ENCODE data around the gene EMP2. TPM values are rescaled to one million over a fixed set of nuclear protein-coding genes. Genes with fewer than 3 reads are reported as not detected.
A peak's percentile ranks its signal among the peaks of the same experiment; 100 is the strongest.

The EMP2 gene
- total and polyA plus RNA-seq, 4 donors = 74.3 to 286 (median 117) TPM

GRCh38 chr16:10587622-10588021, 7.2 kb upstream of the EMP2 start:
- DNase-seq = no peak
- 59 to 75% methylated on average over 2 of the region's 2 CpGs for WGBS, 2 donors
- H3K9ac ChIP-seq (ENCODE audit: insufficient read depth in 1 of 2, low read length in 2 of 2) = no peak overlapping the region
- no peak overlapping the region for H3K4me3 ChIP-seq
- no peak for TF ChIP-seq CTCF (IDR thresholded peaks at IDR 0.05; ENCODE audit: control extremely low read depth, extremely low read depth)
- H3K9me3 ChIP-seq (ENCODE audit: control insufficient read depth in 4 of 4, insufficient read depth in 3 of 4, low read length in 3 of 4) = no peaks in the 10 kb centered on the region
- peaks cover 0 to 3% (median 0%) of the 10 kb centered on the region in 3 donors for H3K27me3 ChIP-seq (ENCODE audit: control insufficient read depth in 3 of 3, insufficient read depth in 3 of 3, low read length in 2 of 3)
- H3K36me3 ChIP-seq (ENCODE audit: control insufficient read depth in 4 of 4, insufficient read depth in 4 of 4, low read length in 4 of 4) = no peaks in the 10 kb centered on the region
- no peak for ATAC-seq (ENCODE audit: insufficient read depth, low FRiP score)
- H3K4me1 ChIP-seq (ENCODE audit: control insufficient read depth in 5 of 5, insufficient read depth in 5 of 5, low read length in 5 of 5) = peaks cover 0 to 2% (median 0%) of the 10 kb centered on the region in 5 donors
- H3K27ac ChIP-seq (ENCODE audit: low read depth in 1 of 2, low read length in 1 of 2) = no peak overlapping the region

DNA sequence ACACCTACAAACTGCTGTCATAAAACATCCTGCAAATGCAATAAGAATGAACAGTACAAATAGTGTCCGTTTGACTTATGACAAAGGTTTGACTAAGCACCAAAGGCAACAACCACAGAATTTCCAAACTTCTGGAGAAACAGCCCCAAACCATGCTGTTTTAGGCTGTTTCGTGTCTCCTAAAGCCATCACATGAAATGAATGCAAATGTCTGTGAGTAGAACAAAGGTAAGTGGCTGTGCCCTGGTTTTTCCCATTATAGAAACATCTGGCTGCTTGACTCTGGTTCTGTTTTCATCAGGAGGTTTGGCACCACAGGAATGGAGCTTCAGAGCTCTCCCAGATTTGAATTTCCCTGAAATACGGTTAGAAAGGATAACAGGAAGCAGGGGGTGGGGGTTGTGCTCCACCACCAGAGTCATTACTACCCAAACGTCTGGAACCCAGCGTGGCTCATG, 4.6 kb upstream of the EMP2 start:
- 57 to 60% methylated on average over 5 of the region's 5 CpGs for WGBS, 2 donors
- Histone ChIP-seq H3K9ac (ENCODE audit: insufficient read depth in 1 of 2, low read length in 2 of 2) (no peak overlapping the region), H3K4me3 (no peak overlapping the region), H3K27me3 (ENCODE audit: control insufficient read depth in 3 of 3, insufficient read depth in 3 of 3, low read length in 2 of 3) (no peaks in the 10 kb centered on the region), H3K9me3 (ENCODE audit: control insufficient read depth in 4 of 4, insufficient read depth in 3 of 4, low read length in 3 of 4) (no peaks in the 10 kb centered on the region), H3K4me1 (ENCODE audit: control insufficient read depth in 5 of 5, insufficient read depth in 5 of 5, low read length in 5 of 5) (peaks cover 0 to 7% (median 4%) of the 10 kb centered on the region in 5 donors), H3K36me3 (ENCODE audit: control insufficient read depth in 4 of 4, insufficient read depth in 4 of 4, low read length in 4 of 4) (no peaks in the 10 kb centered on the region), H3K27ac (ENCODE audit: low read depth in 1 of 2, low read length in 1 of 2) (no peak overlapping the region)
- ATAC-seq (ENCODE audit: insufficient read depth, low FRiP score) (no peak), DNase-seq (no peak)
- no peak for TF ChIP-seq CTCF (IDR thresholded peaks at IDR 0.05; ENCODE audit: control extremely low read depth, extremely low read depth)

DNA sequence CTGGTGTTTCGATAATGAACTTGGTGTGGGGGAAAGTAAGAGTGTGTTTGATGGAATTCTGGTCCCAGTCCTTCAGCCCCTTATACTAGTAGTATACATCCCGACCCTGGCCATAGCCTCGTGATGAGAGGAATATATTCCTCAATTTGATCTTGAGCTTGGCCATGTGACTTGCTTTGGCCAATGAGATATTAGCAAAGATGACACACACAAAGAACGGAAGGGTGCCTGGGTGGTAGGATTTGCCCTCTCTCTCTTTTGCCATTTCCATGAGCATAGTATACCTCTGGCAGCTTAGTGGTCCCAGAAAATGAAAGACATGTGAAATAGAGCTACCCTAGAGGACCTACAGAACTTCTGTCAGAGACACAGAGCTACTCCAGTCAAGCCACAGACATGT, 2.9 kb upstream of the EMP2 start:
- no peak overlapping the region for H3K27ac ChIP-seq (ENCODE audit: low read depth in 1 of 2, low read length in 1 of 2)
- peaks cover 0 to 2% (median 0%) of the 10 kb centered on the region in 4 donors for H3K9me3 ChIP-seq (ENCODE audit: control insufficient read depth in 4 of 4, insufficient read depth in 3 of 4, low read length in 3 of 4)
- WGBS, 2 donors = 94 to 95% methylated on average over 4 of the region's 4 CpGs
- DNase-seq (no peak), ATAC-seq (ENCODE audit: insufficient read depth, low FRiP score) (no peak)
- no peak overlapping the region for H3K9ac ChIP-seq (ENCODE audit: insufficient read depth in 1 of 2, low read length in 2 of 2)
- H3K27me3 ChIP-seq (ENCODE audit: control insufficient read depth in 3 of 3, insufficient read depth in 3 of 3, low read length in 2 of 3) = no peaks in the 10 kb centered on the region
- H3K36me3 ChIP-seq (ENCODE audit: control insufficient read depth in 4 of 4, insufficient read depth in 4 of 4, low read length in 4 of 4) = no peaks in the 10 kb centered on the region
- H3K4me1 ChIP-seq (ENCODE audit: control insufficient read depth in 5 of 5, insufficient read depth in 5 of 5, low read length in 5 of 5) = peaks cover under 1 to 21% (median 7%) of the 10 kb centered on the region in 5 donors
- no peak for TF ChIP-seq CTCF (IDR thresholded peaks at IDR 0.05; ENCODE audit: control extremely low read depth, extremely low read depth)
- H3K4me3 ChIP-seq = no peak overlapping the region

DNA sequence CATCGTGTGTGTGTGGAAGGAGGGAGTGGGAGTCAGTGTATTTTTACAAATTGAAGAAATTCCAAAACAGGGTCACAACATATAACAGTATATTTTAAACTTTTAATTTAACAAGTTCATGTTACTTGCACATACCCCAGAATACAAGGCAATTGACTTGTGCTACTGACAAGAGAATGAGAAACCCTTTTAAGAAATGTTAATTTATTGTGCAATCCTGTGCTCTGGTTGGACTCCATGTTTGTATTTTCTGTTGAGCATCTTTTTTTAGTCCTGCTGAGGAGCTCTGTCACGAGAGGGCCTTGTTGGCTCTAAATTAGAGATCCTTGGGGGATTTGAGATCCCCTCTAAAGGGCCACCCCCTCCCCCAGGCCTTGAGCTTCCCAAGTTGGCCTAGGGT, 1.1 kb upstream of the EMP2 start:
- DNase-seq (peak in 1 of 3 donors; percentile 35), ATAC-seq (ENCODE audit: insufficient read depth, low FRiP score) (no peak)
- Histone ChIP-seq H3K4me3 (no peak overlapping the region), H3K36me3 (ENCODE audit: control insufficient read depth in 4 of 4, insufficient read depth in 4 of 4, low read length in 4 of 4) (no peaks in the 10 kb centered on the region), H3K4me1 (ENCODE audit: control insufficient read depth in 5 of 5, insufficient read depth in 5 of 5, low read length in 5 of 5) (peaks cover 7 to 34% (median 18%) of the 10 kb centered on the region in 5 donors), H3K27me3 (ENCODE audit: control insufficient read depth in 3 of 3, insufficient read depth in 3 of 3, low read length in 2 of 3) (no peaks in the 10 kb centered on the region), H3K27ac (ENCODE audit: low read depth in 1 of 2, low read length in 1 of 2) (peak overlapping the region in 1 of 2 donors; percentile 96), H3K9ac (ENCODE audit: insufficient read depth in 1 of 2, low read length in 2 of 2) (no peak overlapping the region), H3K9me3 (ENCODE audit: control insufficient read depth in 4 of 4, insufficient read depth in 3 of 4, low read length in 3 of 4) (peaks cover 0 to 2% (median 0%) of the 10 kb centered on the region in 4 donors)
- WGBS, 2 donors = 41 to 69% methylated on average over 2 of the region's 2 CpGs
- TF ChIP-seq CTCF (IDR thresholded peaks at IDR 0.05; ENCODE audit: control extremely low read depth, extremely low read depth) = no peak
